HG02870 (cell line): ENCODE data around the gene ISG20.
A peak's percentile ranks its signal among the peaks of the same experiment; 100 is the strongest.
"Not testable (repeated sequence)": the region's sequence is repeated elsewhere in the genome, so short reads cannot be mapped to it uniquely, and the experiment has no call there.

Source experiments
- ATAC-seq: cut with Tn5 transposase; IDR thresholded peaks from one replicate; pipeline ENCODE4 v1.9.1; 2021; ENCODE audit warnings: mild to moderate bottlenecking, moderate library complexity; ENCODE audit not compliant: unreplicated experiment

The ISG20 gene

DNA sequence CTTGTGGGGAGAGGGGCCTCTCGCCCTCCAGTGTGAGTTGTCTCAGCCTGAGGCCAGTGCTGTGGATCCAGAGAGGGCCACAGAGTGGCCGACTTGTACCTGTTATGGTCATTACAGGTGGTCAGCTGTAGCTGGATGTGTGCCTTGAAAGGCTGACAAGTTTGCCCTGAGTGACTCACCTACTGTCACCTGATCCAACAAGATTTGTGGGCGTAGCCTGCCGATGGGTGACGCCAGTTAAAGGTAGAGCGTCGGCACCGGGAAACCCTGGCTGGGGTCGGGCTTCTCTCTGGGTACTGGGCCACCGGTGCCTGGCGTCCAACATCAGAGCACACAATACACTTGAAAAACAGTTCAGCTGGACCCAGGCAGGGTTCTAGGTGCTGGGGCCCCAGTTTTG is 2.8 kb upstream of the ISG20 start:
- ATAC-seq, result no peak

GRCh38 chr15:88636654-88637053 is 2.2 kb upstream of the ISG20 start:
- no peak for ATAC-seq

- ATAC-seq, result no peak
These were observed 1.4 kb upstream of the ISG20 start for GRCh38 chr15:88637436-88637835.

GRCh38 chr15:88637841-88638625 is 783 bp upstream of the ISG20 start:
- no peak for ATAC-seq

DNA sequence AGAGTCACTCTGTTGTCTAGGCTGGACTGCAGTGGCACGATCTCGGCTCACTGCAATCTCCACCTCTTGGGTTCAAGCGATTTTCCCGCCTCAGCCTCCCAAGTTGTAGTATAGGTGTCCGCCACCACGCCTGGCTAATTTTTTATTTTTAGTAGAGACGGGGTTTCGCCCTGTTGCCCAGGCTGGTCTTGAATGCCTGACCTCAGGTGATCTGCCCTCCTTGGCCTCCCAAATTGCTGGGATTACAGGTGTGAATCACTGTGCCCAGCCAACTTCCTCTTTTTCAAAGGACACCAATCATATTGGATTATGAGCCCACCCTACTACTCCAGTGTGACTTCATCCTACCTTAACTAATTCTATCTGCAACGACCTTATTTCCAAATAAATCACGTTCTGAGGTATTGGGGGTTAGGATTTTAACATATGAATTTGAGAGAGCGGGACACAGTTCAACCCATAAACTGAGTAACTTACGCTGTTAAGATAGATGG is 3.2 kb downstream of the ISG20 start:
- ATAC-seq, result no peak

- not testable (repeated sequence) for ATAC-seq
These were observed 3.7 kb downstream of the ISG20 start for GRCh38 chr15:88642514-88642913.

GRCh38 chr15:88644741-88645140 is 5.9 kb downstream of the ISG20 start:
- ATAC-seq, result no peak

GRCh38 chr15:88645171-88646087 is 6.6 kb downstream of the ISG20 start:
- no peak for ATAC-seq

- no peak for ATAC-seq
These were observed 7.2 kb downstream of the ISG20 start for GRCh38 chr15:88646088-88646405.

GRCh38 chr15:88646951-88647350 is 8.1 kb downstream of the ISG20 start:
- ATAC-seq, result no peak

DNA sequence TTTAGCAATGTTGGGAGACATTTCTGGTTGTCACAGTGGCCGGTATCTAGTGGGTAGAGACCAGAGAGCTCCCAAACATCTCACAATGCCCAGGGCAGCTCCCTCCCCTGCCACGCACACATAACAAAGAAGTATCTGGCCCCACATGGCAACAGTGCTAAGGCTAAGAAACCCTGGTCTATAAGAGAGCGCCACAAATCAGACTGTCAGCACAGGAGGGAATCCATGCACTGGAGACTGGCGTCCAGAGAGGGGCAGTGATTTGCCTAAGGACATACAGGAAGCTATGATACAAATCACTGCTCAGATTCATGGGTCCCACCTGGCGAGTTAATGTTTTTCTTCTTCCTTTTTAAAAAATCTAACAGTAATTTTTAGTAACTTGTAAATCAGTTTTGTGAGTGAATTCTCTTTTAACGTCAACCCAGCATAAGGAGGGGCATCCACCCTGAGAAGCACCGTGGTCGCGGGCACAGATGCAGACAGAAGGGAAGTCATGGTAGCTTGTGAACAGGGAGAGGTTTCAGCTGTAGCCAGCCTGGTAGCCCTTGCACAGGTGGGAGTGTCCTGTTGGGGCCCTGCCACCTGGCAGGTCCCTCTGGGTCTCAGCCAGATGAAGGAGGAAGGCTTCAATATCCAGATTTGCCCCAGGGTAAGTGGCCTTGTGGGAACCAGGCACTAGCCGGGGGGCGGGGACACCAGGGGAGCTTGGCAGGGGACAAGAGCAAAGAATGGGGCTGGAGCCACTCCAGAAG is 8.7 kb downstream of the ISG20 start:
- ATAC-seq, result no peak

DNA sequence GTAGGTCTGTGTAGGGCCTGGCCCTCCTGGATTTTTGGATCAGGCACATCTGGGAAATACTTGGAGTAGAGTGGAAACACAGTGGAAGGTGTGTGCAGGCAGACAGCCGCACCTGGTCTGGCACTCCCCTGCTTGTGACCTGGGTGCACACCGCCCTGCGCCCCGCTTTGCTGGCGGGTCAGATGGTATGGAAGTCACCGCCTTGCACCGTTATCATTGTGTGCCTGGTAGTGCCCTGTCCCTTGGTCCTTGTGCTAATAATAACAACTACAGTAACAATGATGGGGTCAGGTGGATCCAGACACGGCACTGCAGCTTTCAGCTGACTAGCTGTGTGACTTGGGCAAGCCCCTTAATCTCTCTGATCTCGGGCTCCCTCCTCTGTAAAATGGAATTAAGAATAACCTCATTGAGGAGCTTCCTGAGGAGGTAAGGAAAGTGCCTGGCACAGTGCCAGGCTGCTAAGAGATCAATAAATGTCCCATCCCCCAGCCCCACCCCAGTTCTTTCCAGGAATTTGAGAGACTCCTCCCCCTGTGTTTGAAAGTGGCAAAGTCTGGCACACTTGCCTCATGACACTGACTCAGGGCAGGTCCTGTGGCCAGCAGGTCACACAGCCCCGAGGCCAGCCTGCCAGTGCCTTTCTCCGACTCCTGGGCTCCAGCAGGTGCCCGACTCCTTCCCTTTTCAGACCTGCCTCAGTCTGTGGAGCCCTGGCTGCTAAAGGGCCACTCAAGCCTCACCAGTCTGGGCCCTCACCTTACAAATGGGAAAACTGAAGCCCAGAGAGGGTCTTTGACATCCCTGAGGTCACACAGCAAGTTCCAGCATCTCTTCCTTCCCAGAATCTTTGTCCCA is 9.8 kb downstream of the ISG20 start:
- no peak for ATAC-seq

DNA sequence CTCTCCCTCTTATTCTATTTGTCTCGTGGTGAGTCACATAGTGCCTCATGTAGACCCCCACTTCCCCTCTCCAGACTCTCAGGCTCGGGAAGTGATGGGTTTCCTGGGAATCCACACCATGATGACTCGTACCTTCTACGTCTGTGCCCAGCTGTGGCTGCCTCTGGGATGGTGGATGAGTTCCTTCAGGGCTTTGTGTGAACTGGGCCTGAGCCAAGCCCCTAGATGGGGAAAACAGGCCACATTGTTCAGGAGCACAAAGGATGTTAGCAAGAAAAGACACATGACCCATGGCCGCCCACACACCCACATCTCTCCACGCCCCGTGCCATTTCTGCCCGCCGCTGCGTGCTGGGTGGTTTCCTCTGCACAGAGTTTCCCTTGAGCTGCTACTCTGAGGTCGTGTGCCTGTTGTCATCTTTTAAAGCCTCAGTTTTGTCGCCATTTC is 10.5 kb downstream of the ISG20 start:
- peak; percentile 73 for ATAC-seq

DNA sequence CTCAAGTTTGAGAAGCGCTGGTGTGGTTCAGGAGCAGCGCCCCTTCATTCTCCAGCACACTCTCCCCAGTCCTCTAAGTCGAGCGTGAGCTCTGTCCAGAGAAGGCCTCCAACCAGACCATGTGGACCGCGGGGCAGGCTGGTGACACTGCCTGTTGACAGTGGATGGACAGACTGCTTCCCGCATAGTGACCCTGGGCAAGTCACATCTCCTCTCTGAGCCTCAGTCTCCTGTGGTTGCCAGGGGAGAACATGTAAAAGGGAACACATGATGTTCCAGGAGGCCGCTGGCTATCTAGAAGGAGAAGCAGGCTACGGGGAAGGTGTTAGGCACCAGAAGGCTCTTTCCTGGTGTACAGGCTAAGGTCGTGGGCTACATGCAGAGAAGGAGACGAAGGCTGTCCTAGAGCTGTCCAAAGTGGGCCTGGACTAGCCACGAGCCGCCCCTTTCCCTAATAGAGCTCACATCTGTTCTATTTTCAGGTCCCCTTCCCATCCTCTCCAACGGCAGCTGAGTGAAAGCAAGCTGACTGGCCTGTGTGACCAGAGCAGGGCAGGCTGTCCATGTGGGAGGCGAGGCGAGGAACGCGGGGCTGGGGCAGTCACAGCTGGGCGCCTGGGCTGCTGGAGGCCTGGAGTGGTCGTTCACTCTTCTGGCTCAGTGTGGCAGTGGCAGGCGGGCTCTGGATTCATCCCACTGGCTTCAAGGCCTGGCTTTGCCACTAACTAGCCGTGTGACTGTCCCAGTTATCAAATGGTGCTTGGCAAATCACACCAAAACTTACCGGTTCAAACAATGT is 11.1 kb downstream of the ISG20 start:
- no peak for ATAC-seq

DNA sequence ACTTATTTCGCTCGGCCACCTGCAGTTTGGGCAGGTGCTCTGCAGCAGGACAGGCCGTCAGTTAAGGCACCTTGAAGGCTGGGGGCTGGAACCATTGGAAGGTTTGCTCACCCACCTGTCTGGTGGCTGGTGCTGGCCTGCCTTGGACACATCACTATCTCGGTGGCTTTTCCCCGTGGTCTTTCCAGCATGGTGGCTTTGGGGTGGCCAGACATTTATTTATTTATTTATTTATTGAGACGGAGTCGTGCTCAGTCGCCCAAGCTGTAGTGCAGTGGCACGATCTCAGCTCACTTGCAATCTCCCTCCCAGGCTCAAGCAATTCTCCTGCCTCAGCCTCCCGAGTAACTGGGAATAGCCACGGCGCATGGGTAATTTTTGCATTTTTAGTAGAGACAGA is 11.7 kb downstream of the ISG20 start:
- ATAC-seq, result no peak

GRCh38 chr15:88651136-88651732 is 12.4 kb downstream of the ISG20 start:
- ATAC-seq, result no peak

DNA sequence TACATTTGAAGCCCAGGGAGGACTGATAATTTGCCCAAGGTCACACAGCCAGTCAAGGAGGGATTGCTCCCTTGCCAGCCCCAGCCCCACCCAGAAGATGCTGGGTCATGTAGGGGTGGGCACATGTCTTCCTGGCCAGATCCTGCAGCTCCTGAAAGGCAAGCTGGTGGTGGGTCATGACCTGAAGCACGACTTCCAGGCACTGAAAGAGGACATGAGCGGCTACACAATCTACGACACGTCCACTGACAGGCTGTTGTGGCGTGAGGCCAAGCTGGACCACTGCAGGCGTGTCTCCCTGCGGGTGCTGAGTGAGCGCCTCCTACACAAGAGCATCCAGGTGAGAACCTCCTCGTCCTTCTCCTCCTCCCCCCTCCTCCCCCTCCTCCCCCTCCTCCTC is 13.2 kb downstream of the ISG20 start:
- ATAC-seq, result no peak

GRCh38 chr15:88652456-88653199 is 13.8 kb downstream of the ISG20 start:
- ATAC-seq, result no peak
